Measurements from ENCODE around the gene RSRP1. TPM values are rescaled to one million over a fixed set of nuclear protein-coding genes. Genes with fewer than 3 reads are reported as not detected.

RSRP1 gene
- total and polyA plus RNA-seq, 5 experiments from 2014 or later: 29.8 to 401 (median 40.5) TPM

DNA sequence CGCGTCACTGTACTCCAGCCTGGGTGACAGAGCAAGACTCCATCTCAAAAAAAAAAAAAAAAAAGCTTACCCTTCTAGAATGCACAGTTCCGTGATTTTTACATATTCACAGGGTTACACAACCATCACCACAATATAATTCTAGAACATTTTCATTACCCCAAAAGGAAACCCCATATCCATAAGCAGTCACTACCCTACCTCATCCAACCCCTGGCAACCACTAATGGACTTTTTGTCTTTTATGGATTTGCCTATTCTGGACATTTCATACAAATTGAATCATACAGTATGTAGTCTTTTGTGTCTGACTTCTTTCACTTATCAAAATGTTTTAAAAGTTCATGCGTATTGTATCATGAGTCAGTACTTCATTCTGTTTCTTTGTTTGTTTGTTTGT is 37.7 kb downstream of the RSRP1 start:
- POLR2A ChIA-PET: no interaction called here
- H3K27me3 Mint-ChIP-seq: peaks cover 0 to 12% (median 2%) of the 10 kb centered on the region in 5 donors
- ATAC-seq (no peak), DNase-seq (no peak)
- H3K9me3 Mint-ChIP-seq: no peaks in the 10 kb centered on the region
- H3K4me3 Mint-ChIP-seq: no peak overlapping the region
- no peaks in the 10 kb centered on the region for H3K36me3 Mint-ChIP-seq
- H3K4me1 Mint-ChIP-seq: peaks cover 0 to 2% (median under 1%) of the 10 kb centered on the region in 4 donors
- H3K27ac Mint-ChIP-seq: no peak overlapping the region

DNA sequence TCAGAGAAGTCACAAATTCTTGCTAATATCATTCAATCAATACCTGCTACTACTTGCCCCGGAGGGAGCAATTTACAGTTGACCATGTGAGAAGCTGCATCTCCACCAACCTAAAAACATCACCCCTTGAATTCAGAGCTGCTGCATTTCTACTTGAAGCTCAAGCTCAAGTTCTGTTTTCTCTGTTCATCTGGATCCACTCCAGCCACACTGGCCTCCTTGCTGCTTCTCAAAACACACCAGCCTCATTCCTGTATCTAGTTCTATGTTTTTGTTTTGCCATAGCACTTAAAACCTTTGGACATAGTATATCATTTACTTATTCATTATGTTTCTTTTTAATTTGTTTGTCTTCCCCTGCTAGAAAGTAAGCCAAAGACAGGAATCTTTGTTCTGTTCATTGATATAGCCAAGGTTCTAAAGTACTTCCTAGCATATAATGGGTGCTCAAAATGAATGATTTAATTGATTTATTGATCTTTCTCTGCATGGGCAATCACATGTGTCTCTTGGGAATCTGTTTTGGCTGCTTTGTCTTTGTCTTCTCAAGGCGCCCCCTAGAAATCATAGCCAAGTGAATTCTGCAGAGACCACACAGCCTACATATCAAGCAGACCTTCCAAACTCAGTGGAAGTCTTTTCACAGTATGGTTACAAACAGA is 38.6 kb downstream of the RSRP1 start:
- Mint-ChIP-seq H3K27ac (no peak overlapping the region), H3K27me3 (peaks cover 0 to 12% (median 2%) of the 10 kb centered on the region in 5 donors), H3K4me3 (no peak overlapping the region), H3K36me3 (no peaks in the 10 kb centered on the region), H3K9me3 (no peaks in the 10 kb centered on the region), H3K4me1 (peaks cover 0 to 2% (median under 1%) of the 10 kb centered on the region in 4 donors)
- POLR2A ChIA-PET: interaction anchor here (0.7 kb wide), 1 partner anchor 284 kb away, joined by 3 read pairs; no protein-coding TSS in a partner anchor
- DNase-seq (no peak), ATAC-seq (no peak)

DNA sequence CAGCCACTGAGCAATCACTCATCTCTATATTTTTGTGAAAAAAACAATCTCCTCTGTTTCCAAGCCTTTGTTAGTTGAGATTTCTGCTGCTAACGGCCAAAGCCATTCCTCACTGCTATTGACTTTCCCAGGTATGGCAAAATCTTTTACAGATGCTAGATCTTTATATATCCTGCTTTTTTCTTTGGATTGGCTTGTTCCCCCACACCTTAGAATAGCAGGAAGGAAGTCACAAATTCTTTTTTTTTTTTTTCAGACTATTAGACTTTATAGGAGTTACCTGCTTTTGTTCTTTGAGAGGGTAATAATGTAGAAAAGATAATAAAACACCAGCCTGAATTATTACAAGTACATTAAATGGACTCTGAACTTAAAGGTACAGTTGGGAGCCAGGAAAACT is 39.2 kb downstream of the RSRP1 start:
- POLR2A ChIA-PET: interaction anchor here (0.7 kb wide), 1 partner anchor 283 kb away, joined by 3 read pairs; no protein-coding TSS in a partner anchor
- peaks cover 0 to 2% (median under 1%) of the 10 kb centered on the region in 4 donors for H3K4me1 Mint-ChIP-seq
- no peak overlapping the region for H3K27ac Mint-ChIP-seq
- no peaks in the 10 kb centered on the region for H3K36me3 Mint-ChIP-seq
- H3K27me3 Mint-ChIP-seq: peaks cover 0 to 12% (median 2%) of the 10 kb centered on the region in 5 donors
- no peak for DNase-seq
- H3K4me3 Mint-ChIP-seq: no peak overlapping the region
- no peak for ATAC-seq
- no peaks in the 10 kb centered on the region for H3K9me3 Mint-ChIP-seq

DNA sequence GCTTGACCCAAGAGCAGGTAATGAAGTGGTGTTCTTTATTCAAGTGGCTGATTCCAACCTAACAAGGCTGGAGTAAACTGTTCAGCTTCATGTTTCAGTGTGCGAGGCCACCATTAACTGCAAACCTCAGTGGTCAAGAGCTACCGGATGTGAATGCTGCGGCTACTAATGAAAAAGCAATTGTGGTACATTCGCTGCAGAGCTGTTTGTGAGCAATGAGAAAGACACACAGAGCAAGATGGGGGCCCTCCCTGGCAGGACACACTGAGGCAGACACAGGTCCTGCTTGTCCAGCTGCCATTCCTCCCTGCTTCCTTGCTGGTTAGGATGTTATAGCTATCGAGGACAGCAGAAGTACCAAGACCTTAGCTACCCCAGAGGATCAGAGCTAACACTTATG is 41.1 kb downstream of the RSRP1 start:
- no peak overlapping the region for H3K4me3 Mint-ChIP-seq
- DNase-seq (no peak), ATAC-seq (no peak)
- peaks cover 0 to 12% (median under 1%) of the 10 kb centered on the region in 5 donors for H3K27me3 Mint-ChIP-seq
- peak overlapping the region in 1 of 10 donors; percentile 69 for H3K27ac Mint-ChIP-seq
- no peaks in the 10 kb centered on the region for H3K9me3 Mint-ChIP-seq
- H3K36me3 Mint-ChIP-seq: no peaks in the 10 kb centered on the region
- peaks cover 0 to 2% (median under 1%) of the 10 kb centered on the region in 4 donors for H3K4me1 Mint-ChIP-seq
- POLR2A ChIA-PET: interaction anchor here (0.8 to 1.8 kb wide), 2 partner anchors 275 to 358 kb away, joined by 3 to 4 read pairs; no protein-coding TSS in a partner anchor

DNA sequence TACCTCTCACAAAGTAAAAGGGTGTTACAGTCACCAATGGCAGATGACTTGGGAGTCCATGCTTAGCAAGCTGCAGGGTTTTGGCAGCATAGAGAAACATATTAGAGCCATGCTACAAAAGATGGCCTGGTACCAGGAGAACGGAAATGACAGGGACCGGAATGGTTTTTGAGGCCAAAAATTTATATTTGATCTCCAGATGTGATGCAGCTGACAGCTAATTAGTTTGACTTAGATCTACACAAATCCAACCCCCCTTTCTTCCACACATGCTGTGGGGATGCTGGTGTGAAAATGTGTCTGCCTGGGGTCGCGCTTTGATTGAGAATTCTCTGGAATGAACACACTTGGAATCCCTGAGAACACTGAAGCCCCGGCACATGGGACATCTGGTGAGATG is 41.5 kb downstream of the RSRP1 start:
- no peak overlapping the region for H3K27ac Mint-ChIP-seq
- no peak for DNase-seq
- ATAC-seq: no peak
- H3K27me3 Mint-ChIP-seq: peaks cover 0 to 12% (median 0%) of the 10 kb centered on the region in 5 donors
- H3K9me3 Mint-ChIP-seq: no peaks in the 10 kb centered on the region
- no peak overlapping the region for H3K4me3 Mint-ChIP-seq
- H3K4me1 Mint-ChIP-seq: peaks cover 0 to 2% (median under 1%) of the 10 kb centered on the region in 4 donors
- H3K36me3 Mint-ChIP-seq: no peaks in the 10 kb centered on the region
- POLR2A ChIA-PET: interaction anchor here (0.6 to 1.8 kb wide), 3 partner anchors 35 to 296 kb away, joined by 3 to 4 read pairs (median 4); no protein-coding TSS in a partner anchor

DNA sequence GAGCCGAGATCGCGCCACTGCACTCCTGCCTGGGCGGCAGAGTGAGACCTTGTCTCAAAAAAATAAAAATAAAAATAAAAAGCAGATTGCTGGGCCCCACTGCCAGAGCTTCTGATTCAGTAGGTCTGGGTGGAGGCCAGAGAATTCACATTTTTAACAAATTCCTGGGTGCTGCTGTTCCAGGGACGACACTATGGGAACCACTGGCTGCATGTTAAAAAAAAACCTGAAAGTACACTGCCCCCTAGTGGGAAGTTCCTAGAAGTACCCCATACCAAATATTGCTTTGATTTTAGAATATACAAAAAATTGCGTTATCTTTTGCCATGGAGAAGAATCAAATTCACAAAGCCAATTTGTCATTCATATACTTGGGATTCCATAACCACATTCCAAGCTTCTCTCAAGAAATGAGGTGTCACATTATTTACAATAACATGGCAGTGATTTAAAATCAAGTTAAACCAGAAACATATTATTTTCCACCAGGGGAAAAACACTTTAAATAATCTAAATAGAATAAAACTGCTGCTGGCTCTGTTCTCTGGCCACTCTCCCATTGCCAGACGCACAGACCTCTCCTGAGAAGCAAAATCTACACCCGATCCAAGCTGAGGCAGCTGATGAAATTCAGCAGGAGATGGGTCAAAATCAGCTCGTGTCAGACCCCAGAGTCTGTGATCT is 42.3 kb downstream of the RSRP1 start:
- peaks cover 0 to 2% (median 1%) of the 10 kb centered on the region in 4 donors for H3K4me1 Mint-ChIP-seq
- H3K36me3 Mint-ChIP-seq: no peaks in the 10 kb centered on the region
- no peak overlapping the region for H3K4me3 Mint-ChIP-seq
- POLR2A ChIA-PET: interaction anchor here (1.1 kb wide), 1 partner anchor 295 kb away, joined by 3 read pairs; no protein-coding TSS in a partner anchor
- DNase-seq: peak in 6 of 10 donors; percentile 23 to 75 (median 51)
- H3K27ac Mint-ChIP-seq: peak overlapping the region in 2 of 10 donors; percentile 37 to 43
- no peaks in the 10 kb centered on the region for H3K9me3 Mint-ChIP-seq
- peak; percentile 54 to 63 for ATAC-seq
- H3K27me3 Mint-ChIP-seq: peaks cover 0 to 13% (median 0%) of the 10 kb centered on the region in 5 donors

DNA sequence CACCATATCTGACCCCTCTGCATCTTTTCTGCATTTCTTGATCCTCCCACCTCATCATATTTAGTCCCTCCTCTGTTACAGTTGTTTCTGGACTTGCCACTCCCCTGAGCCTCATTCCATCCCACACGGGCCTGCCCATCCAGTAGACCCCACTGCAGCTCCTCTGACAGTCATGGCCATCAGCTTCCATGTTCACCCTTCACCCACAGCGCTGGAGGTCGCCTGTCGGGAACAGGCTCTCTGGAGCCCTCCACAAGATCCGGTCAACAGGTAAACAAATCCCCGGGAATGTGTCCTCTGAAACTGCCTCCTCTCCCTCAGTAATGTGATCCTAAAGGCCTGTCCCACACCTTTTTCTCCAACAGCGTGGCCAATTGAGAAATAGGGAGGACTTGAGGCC is 46.2 kb downstream of the RSRP1 start:
- Mint-ChIP-seq H3K27me3 (peaks cover 0 to 5% (median 0%) of the 10 kb centered on the region in 5 donors), H3K4me3 (no peak overlapping the region), H3K27ac (peak overlapping the region in 2 of 10 donors; percentile 14 to 85)

DNA sequence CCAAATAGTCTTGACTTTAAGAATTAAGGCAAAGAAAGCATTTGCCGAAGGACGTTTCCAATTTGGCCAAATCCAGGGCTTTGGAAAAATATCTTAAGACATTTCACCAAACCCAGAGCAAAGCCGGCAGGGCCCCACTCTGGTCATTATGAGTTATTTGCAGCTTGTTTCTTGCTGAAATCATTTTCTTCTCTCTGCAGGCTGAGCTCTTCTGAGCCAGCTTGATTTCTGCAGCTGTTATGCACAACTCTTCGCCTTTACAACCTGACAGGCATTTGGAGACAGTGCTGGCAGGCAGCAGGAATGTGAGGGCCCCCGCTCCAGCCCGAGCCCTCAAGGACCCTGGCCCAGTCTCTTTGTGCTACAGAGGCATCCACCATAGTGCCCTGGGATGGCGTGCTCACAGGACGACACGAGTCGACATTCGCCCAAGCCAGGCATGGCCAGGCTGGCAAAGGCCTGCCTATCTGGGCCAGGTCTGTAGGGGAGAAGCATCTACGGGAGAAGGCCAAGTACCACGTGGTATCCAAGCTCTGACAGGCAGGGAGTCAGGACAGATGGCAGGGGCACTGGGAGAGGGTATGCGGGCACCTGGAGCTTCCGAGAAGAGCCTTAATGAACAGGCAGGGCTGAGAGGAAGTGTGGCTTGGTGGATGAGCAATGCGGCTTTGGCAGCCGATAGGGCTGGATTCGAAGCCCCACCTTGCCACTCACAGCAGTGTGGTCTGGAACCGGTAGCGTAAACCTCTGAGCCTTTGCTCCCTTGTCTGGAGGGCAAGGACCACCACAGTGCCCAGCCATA is 47.2 kb downstream of the RSRP1 start:
- Mint-ChIP-seq H3K4me1 (peaks cover 19 to 33% (median 23%) of the 10 kb centered on the region in 4 donors), H3K9me3 (no peaks in the 10 kb centered on the region), H3K4me3 (peak overlapping the region in 1 of 10 donors; percentile 40), H3K27ac (peak overlapping the region in 1 of 10 donors; percentile 43), H3K36me3 (no peaks in the 10 kb centered on the region), H3K27me3 (peaks cover 0 to 4% (median 0%) of the 10 kb centered on the region in 5 donors)
- no peak for ATAC-seq
- POLR2A ChIA-PET: no interaction called here
- DNase-seq: no peak

More for the DNA sequence above, 46.2 kb downstream of the RSRP1 start:
- POLR2A ChIA-PET: no interaction called here
- Mint-ChIP-seq H3K4me1 (peaks cover 19 to 26% (median 24%) of the 10 kb centered on the region in 4 donors), H3K9me3 (no peaks in the 10 kb centered on the region), H3K36me3 (no peaks in the 10 kb centered on the region)
- ATAC-seq (no peak), DNase-seq (no peak)

DNA sequence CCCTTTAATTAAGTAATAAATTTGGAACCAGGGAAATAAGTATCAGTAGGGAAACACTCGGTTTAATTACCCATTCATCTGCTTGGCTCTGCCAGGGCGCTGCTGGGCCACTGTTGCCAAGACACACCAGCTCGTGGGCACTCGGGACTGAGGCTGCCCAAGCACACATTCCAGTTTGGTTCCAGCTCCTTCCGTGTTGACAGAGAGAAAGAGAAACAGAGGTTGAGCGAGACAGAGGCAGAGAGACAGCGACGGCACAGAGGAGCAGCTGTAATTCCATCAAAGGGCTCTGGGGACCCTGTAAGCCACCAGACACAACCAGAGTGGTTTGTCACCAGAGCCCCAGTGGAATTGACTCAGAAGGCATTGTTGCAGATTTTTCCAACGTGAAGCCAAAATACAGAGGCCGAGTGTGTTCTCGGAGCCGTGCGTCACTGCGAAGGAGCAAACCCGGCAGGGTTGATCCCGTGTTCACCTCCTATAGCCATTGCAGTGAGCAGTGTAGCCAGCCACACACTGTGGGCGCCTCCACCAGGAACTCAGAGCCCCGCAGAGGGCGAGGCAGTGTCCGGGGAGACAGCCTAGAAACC is 48.5 kb downstream of the RSRP1 start:
- Mint-ChIP-seq H3K36me3 (no peaks in the 10 kb centered on the region), H3K27me3 (peaks cover 0 to 5% (median 1%) of the 10 kb centered on the region in 5 donors), H3K9me3 (no peaks in the 10 kb centered on the region), H3K4me1 (peaks cover 19 to 32% (median 24%) of the 10 kb centered on the region in 4 donors), H3K4me3 (peak overlapping the region; percentile 50 to 81 (median 66)), H3K27ac (peak overlapping the region; percentile 11 to 86 (median 65))
- POLR2A ChIA-PET: no interaction called here
- DNase-seq (peak in 6 of 10 donors; percentile 5 to 46 (median 26)), ATAC-seq (peak; percentile 90 to 91)

DNA sequence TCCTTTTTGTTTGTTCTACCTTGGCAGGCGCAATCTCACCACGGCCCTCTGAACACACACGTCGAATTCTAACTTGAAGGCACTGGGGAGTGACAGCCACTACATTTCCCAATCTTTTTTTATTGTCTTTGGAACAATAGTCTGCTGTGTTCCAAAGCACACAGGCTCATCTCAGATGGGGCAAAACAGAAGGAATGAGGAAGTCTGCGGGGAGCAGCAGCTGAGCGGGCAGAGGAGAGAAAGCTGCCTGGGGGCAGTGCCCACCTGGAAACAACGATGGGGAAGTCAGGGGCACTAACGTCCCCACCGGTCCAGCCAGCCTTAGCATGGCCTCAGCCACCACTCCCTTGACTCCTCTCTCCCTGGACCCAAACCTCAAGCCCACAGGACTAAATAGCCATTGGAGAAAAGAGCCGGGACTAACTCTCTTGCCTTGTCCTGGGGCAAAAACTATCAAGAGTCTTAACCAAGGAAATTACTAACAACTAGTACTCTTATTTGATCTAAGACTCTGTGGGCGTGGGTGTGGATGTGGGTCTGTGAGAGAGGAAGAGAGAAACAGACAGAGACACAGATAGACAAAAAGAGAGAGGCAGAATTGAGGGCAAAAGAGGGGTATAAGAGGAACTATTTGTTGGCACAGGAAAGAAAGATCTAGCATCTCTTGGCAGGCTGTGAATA is 49.1 kb downstream of the RSRP1 start:
- peaks cover 0 to 5% (median 4%) of the 10 kb centered on the region in 5 donors for H3K27me3 Mint-ChIP-seq
- H3K27ac Mint-ChIP-seq: peak overlapping the region; percentile 27 to 86 (median 57)
- peak in 5 of 10 donors; percentile 6 to 56 (median 30) for DNase-seq
- no peaks in the 10 kb centered on the region for H3K9me3 Mint-ChIP-seq
- ATAC-seq: peak; percentile 81 to 90
- H3K36me3 Mint-ChIP-seq: no peaks in the 10 kb centered on the region
- POLR2A ChIA-PET: no interaction called here
- H3K4me1 Mint-ChIP-seq: peaks cover 19 to 32% (median 25%) of the 10 kb centered on the region in 4 donors
- peak overlapping the region; percentile 50 to 81 (median 66) for H3K4me3 Mint-ChIP-seq

DNA sequence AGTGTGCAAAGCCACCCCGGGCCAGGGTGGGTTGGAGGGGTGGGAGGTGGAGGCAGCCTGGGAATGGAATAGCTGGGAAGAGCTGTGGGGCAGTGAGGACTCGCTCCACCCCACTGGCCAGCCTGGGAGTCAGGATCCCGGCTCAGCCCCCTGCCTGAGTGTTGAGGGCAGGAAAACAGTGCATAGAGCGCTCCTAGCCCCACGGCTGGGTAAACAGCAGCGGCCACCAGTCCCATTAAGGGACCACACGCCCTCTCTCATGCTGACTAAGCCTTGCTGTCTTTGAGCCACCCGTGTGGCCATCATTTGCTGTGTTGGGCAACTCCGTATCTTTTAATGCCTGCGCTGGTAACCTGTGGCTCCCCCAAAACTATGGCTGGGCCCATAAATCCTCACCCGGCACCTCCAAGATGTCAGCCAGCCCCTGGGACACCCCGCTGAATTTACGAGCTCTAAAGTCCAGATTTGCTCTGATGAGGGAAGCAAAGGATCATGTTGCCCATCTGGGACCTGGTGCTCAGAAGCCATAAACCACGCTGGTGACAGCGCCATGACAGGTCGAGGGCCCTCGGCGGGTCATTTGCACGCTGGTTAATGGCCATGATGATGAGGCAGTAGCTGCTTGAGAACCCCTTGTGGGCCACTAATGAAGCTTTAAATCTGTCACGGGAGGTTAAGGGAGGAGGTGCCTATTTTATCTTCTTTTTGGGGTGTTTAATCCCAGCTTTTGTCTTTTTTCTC is 49.8 kb downstream of the RSRP1 start:
- POLR2A ChIA-PET: interaction anchor here (0.6 kb wide), 1 partner anchor 268 kb away, joined by 3 read pairs; no protein-coding TSS in a partner anchor
- Mint-ChIP-seq H3K4me1 (peaks cover 19 to 32% (median 25%) of the 10 kb centered on the region in 4 donors), H3K36me3 (no peaks in the 10 kb centered on the region), H3K4me3 (peak overlapping the region in 6 of 10 donors; percentile 4 to 77 (median 59)), H3K9me3 (no peaks in the 10 kb centered on the region), H3K27ac (peak overlapping the region in 6 of 10 donors; percentile 27 to 73 (median 51)), H3K27me3 (peaks cover 0 to 5% (median 4%) of the 10 kb centered on the region in 5 donors)
- DNase-seq (no peak), ATAC-seq (no peak)
